Fibroblast of villous mesenchyme (primary cell): ENCODE measurements around the gene ATP9A. TPM values are rescaled to one million over a fixed set of nuclear protein-coding genes. Genes with fewer than 3 reads are reported as not detected.
"Not testable (repeated sequence)": the region's sequence is repeated elsewhere in the genome, so short reads cannot be mapped to it uniquely, and the experiment has no call there.

Experiments
- DNase-seq: peaks from one replicate; pipeline ENCODE4 v3.0.0-alpha.2; 2010; ENCODE audit warnings: low read depth
- H3K4me3 ChIP-seq: 2 replicates; pipeline ENCODE4 v1.5.1; 2011; ENCODE audit warnings: low read depth, mild to moderate bottlenecking, low read length
- total RNA-seq: library from RNA; depleted of rRNA; stranded (reverse); fragments of >200 nt; gene quantifications from 2 replicates; pipeline ENCODE4 v1.2.3, GENCODE V29; 2012
- TF ChIP-seq, protein P1 (sequence below): IDR thresholded peaks from 2 replicates; pipeline ENCODE4 v1.5.1; 2012; ENCODE audit warnings: low read depth, mild to moderate bottlenecking, low read length; ENCODE audit not compliant: insufficient read depth

ATP9A gene
- total RNA-seq, 1 donor = 6.9 TPM

DNA sequence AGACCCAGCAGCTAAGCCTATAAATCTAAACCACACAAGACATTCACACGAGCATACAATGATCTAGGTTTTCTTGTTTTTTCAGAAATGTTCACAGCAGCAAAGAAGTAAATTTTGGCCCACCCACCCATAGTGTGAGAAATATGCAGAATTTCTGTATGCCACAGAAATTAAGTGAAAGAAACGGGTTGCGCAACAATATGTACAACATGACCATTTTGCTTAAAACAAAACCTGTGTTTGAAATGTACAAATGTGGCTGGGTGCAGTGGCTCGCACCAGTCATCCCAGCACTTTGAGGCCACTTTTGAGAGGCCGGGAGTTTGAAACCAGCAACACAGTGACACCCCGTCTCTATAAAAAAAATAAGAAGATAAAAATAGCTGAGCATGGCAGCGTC, 24.8 kb upstream of the ATP9A start:
- TF ChIP-seq, protein P1, sequence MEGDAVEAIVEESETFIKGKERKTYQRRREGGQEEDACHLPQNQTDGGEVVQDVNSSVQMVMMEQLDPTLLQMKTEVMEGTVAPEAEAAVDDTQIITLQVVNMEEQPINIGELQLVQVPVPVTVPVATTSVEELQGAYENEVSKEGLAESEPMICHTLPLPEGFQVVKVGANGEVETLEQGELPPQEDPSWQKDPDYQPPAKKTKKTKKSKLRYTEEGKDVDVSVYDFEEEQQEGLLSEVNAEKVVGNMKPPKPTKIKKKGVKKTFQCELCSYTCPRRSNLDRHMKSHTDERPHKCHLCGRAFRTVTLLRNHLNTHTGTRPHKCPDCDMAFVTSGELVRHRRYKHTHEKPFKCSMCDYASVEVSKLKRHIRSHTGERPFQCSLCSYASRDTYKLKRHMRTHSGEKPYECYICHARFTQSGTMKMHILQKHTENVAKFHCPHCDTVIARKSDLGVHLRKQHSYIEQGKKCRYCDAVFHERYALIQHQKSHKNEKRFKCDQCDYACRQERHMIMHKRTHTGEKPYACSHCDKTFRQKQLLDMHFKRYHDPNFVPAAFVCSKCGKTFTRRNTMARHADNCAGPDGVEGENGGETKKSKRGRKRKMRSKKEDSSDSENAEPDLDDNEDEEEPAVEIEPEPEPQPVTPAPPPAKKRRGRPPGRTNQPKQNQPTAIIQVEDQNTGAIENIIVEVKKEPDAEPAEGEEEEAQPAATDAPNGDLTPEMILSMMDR = no peak
- H3K4me3 ChIP-seq = no peak overlapping the region
- DNase-seq = no peak

DNA sequence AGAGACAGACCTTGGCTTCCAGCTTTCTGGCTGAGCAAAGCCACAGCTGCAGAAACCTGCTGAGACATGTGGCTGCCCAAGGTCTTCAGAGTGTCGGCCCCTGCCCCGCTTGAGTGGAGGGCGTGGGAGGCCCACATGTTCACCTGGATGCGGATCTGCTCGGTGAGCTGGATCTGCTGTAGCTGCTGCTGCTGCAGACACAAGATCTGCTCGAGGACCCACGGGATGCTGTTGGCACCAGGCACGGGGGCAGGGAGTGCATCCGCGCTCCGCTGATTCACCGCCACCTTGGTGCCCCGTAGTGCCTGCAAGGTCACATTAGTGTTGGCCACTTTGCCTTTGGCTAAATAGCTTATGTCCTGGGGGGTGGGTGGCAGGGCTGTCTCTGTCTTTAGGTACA, 23.4 kb upstream of the ATP9A start:
- TF ChIP-seq, protein P1 = no peak
- DNase-seq = no peak
- no peak overlapping the region for H3K4me3 ChIP-seq

- TF ChIP-seq, protein P1 = no peak
- no peak overlapping the region for H3K4me3 ChIP-seq
- no peak for DNase-seq
These were observed 22.1 kb upstream of the ATP9A start for GRCh38 chr20:51790256-51790655.

GRCh38 chr20:51789434-51789833, 21.2 kb upstream of the ATP9A start:
- no peak overlapping the region for H3K4me3 ChIP-seq
- no peak for DNase-seq
- TF ChIP-seq, protein P1 = no peak

GRCh38 chr20:51788822-51789221, 20.6 kb upstream of the ATP9A start:
- TF ChIP-seq, protein P1 = no peak
- no peak for DNase-seq

GRCh38 chr20:51784299-51784698, 16.1 kb upstream of the ATP9A start:
- TF ChIP-seq, protein P1 = no peak
- no peak overlapping the region for H3K4me3 ChIP-seq
- DNase-seq = no peak

More at GRCh38 chr20:51788822-51789221, 20.6 kb upstream of the ATP9A start:
- H3K4me3 ChIP-seq = no peak overlapping the region

- DNase-seq = not testable (repeated sequence)
These were observed 10.1 kb upstream of the ATP9A start for GRCh38 chr20:51778229-51778759.

More at GRCh38 chr20:51778229-51778759, 10.1 kb upstream of the ATP9A start:
- H3K4me3 ChIP-seq = not testable (repeated sequence)
